GM12878 (cell line): ENCODE results near the gene NSUN2.

Experiments
- JUND ChIP-seq: IDR thresholded peaks from 2 replicates; pipeline ENCODE4 v1.6.1; 2012; ENCODE audit warnings: low read depth, mild to moderate bottlenecking, low read length, improper control_type of control experiment, moderate library complexity
- RAD21 ChIP-seq: IDR thresholded peaks from 2 replicates; pipeline ENCODE4 v1.6.1; 2011; ENCODE audit warnings: mild to moderate bottlenecking, low read depth, low read length, moderate library complexity; ENCODE audit not compliant: insufficient read depth
- TAF1 ChIP-seq: IDR thresholded peaks from 2 replicates; pipeline ENCODE4 v1.6.1; 2011; ENCODE audit warnings: mild to moderate bottlenecking, low read depth, low read length, borderline replicate concordance

GRCh38 chr5:6636293-6636692, 3.4 kb upstream of the NSUN2 start:
- TF ChIP-seq JUND (no peak), RAD21 (no peak), TAF1 (no peak)
